ENCODE results near the gene SRSF4. TPM values are rescaled to one million over a fixed set of nuclear protein-coding genes. Genes with fewer than 3 reads are reported as not detected.
A peak's percentile ranks its signal among the peaks of the same experiment; 100 is the strongest.

SRSF4 gene
- total and polyA plus RNA-seq, 9 of the 15 experiments (the other 6 are each of a cell fraction or from before 2014, with no cell fraction given), result 15.9 to 132 (median 82.0) TPM

DNA sequence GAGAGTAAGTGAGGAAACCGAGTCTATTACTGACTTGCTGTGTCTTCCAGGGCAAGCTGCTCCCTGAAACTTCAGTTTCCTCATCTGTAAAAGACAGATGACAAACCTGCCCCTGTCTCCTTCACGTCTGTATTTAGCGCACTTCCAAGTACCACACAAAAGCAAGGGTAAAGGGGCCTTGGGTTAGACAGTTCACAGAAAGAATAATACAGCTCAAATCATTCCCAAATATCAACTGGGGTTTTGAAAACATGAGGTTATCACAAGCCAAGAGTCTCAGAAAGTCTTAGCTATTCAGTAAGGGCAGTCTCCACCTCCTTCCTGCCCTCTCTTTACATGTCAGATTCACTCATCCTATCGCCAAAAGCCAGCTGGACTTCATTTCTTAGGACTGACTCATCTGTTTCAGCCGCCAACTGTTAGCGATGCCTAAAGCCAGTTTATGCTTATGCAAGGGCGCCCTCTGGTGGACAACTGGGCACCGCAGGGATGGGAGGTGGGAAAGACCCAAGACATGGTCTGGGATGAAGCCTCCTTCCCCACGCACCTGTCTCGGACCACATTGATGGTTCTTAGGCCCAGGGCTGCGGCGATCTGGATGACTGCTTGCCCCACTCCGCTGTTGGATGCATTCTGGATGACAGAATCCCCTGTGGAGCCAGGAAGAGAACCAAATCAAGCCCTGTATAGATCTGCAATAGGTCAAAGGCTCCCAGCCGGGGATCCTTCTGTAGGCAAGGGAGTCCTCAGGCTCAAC lies 21.1 kb upstream of the SRSF4 start (continued):
- TF ChIP-seq DPF2 (IDR thresholded peaks at IDR 0.05) (peak; percentile 95), RCOR1 (IDR thresholded peaks at IDR 0.05; ENCODE audit: borderline replicate concordance in 1 of 2, low read depth in 2 of 2, low read length in 2 of 2) (peak; percentile 77 to 98), KDM5B (IDR thresholded peaks at IDR 0.05; ENCODE audit: insufficient replicate concordance, low read depth, low read length) (no peak), MYC (IDR thresholded peaks at IDR 0.05; ENCODE audit: low read depth, low read length) (peak; percentile 71), MYC (CRISPR knock-in tag; IDR thresholded peaks at IDR 0.05; ENCODE audit: borderline replicate concordance, low read depth) (no peak), BRD9 (IDR thresholded peaks at IDR 0.05; ENCODE audit: low read depth, partially characterized antibody) (peak; percentile 81), MAFF (IDR thresholded peaks at IDR 0.05; ENCODE audit: low read length) (peak; percentile 82), CBX3 (IDR thresholded peaks at IDR 0.05; ENCODE audit: borderline replicate concordance in 1 of 2, low read length in 2 of 2) (peak in 1 of 2 experiments; percentile 73; a peak in 1 of 3 replicates), SMAD4 (CRISPR knock-in tag; conservative IDR thresholded peaks at IDR 0.05) (peak; percentile 73), SRF (CRISPR knock-in tag; IDR thresholded peaks at IDR 0.05) (no peak), YY1 (IDR thresholded peaks at IDR 0.05; ENCODE audit: borderline replicate concordance in 1 of 3, control insufficient read depth in 1 of 3, extremely low read depth in 1 of 3, insufficient read depth in 3 of 3, insufficient read length in 1 of 3, insufficient replicate concordance in 2 of 3, low read depth in 1 of 3, low read length in 2 of 3) (peak in 2 of 3 experiments; percentile 23 to 32), ZNF23 (CRISPR knock-in tag; IDR thresholded peaks at IDR 0.05) (0 out of 2 replicates have a peak, but pooled peaks have one; percentile 7), PTTG1 (tag; IDR thresholded peaks at IDR 0.05; ENCODE audit: low read depth) (no peak), ZFX (CRISPR knock-in tag; IDR thresholded peaks at IDR 0.05) (no peak)
- TF ChIP-seq, protein P1, sequence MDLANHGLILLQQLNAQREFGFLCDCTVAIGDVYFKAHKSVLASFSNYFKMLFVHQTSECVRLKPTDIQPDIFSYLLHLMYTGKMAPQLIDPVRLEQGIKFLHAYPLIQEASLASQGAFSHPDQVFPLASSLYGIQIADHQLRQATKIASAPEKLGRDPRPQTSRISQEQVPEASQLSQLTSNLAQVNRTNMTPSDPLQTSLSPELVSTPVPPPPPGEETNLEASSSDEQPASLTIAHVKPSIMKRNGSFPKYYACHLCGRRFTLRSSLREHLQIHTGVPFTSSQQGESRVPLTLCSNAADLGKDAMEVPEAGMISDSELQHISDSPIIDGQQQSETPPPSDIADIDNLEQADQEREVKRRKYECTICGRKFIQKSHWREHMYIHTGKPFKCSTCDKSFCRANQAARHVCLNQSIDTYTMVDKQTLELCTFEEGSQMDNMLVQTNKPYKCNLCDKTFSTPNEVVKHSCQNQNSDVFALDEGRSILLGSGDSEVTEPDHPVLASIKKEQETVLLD (IDR thresholded peaks at IDR 0.05), result peak; percentile 37; the same call in 1 of the 2 replicates
- TF ChIP-seq, protein P2, sequence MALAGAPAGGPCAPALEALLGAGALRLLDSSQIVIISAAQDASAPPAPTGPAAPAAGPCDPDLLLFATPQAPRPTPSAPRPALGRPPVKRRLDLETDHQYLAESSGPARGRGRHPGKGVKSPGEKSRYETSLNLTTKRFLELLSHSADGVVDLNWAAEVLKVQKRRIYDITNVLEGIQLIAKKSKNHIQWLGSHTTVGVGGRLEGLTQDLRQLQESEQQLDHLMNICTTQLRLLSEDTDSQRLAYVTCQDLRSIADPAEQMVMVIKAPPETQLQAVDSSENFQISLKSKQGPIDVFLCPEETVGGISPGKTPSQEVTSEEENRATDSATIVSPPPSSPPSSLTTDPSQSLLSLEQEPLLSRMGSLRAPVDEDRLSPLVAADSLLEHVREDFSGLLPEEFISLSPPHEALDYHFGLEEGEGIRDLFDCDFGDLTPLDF (CRISPR knock-in tag; IDR thresholded peaks at IDR 0.05), result peak; percentile 57
- TF ChIP-seq, protein P3, sequence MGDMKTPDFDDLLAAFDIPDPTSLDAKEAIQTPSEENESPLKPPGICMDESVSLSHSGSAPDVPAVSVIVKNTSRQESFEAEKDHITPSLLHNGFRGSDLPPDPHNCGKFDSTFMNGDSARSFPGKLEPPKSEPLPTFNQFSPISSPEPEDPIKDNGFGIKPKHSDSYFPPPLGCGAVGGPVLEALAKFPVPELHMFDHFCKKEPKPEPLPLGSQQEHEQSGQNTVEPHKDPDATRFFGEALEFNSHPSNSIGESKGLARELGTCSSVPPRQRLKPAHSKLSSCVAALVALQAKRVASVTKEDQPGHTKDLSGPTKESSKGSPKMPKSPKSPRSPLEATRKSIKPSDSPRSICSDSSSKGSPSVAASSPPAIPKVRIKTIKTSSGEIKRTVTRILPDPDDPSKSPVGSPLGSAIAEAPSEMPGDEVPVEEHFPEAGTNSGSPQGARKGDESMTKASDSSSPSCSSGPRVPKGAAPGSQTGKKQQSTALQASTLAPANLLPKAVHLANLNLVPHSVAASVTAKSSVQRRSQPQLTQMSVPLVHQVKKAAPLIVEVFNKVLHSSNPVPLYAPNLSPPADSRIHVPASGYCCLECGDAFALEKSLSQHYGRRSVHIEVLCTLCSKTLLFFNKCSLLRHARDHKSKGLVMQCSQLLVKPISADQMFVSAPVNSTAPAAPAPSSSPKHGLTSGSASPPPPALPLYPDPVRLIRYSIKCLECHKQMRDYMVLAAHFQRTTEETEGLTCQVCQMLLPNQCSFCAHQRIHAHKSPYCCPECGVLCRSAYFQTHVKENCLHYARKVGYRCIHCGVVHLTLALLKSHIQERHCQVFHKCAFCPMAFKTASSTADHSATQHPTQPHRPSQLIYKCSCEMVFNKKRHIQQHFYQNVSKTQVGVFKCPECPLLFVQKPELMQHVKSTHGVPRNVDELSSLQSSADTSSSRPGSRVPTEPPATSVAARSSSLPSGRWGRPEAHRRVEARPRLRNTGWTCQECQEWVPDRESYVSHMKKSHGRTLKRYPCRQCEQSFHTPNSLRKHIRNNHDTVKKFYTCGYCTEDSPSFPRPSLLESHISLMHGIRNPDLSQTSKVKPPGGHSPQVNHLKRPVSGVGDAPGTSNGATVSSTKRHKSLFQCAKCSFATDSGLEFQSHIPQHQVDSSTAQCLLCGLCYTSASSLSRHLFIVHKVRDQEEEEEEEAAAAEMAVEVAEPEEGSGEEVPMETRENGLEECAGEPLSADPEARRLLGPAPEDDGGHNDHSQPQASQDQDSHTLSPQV (IDR thresholded peaks at IDR 0.05), result peak; percentile 84
- TF ChIP-seq, protein P4, sequence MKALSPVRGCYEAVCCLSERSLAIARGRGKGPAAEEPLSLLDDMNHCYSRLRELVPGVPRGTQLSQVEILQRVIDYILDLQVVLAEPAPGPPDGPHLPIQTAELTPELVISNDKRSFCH (CRISPR knock-in tag; IDR thresholded peaks at IDR 0.05), result no peak
- TF ChIP-seq, protein P4 (tag; IDR thresholded peaks at IDR 0.05), result 0 out of 2 replicates have a peak, but pooled peaks have one; percentile 26

Data from K562 (cell line).